Stimulated activated CD8-positive, alpha-beta memory T cell treated with anti-CD3 and anti-CD28 coated beads, Interleukin-15, amount 100 ng/mL, for 48 hours (primary cell): ENCODE measurements around the gene NTF4.
A peak's percentile ranks its signal among the peaks of the same experiment; 100 is the strongest.

ENCODE experiments used
- DNase-seq, 2 donors: peaks; one replicate each; pipeline ENCODE4 v3.0.0-alpha.2; 2020; ENCODE audit warnings: low read depth in 2 of 2

Gene NTF4, protein sequence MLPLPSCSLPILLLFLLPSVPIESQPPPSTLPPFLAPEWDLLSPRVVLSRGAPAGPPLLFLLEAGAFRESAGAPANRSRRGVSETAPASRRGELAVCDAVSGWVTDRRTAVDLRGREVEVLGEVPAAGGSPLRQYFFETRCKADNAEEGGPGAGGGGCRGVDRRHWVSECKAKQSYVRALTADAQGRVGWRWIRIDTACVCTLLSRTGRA

DNA sequence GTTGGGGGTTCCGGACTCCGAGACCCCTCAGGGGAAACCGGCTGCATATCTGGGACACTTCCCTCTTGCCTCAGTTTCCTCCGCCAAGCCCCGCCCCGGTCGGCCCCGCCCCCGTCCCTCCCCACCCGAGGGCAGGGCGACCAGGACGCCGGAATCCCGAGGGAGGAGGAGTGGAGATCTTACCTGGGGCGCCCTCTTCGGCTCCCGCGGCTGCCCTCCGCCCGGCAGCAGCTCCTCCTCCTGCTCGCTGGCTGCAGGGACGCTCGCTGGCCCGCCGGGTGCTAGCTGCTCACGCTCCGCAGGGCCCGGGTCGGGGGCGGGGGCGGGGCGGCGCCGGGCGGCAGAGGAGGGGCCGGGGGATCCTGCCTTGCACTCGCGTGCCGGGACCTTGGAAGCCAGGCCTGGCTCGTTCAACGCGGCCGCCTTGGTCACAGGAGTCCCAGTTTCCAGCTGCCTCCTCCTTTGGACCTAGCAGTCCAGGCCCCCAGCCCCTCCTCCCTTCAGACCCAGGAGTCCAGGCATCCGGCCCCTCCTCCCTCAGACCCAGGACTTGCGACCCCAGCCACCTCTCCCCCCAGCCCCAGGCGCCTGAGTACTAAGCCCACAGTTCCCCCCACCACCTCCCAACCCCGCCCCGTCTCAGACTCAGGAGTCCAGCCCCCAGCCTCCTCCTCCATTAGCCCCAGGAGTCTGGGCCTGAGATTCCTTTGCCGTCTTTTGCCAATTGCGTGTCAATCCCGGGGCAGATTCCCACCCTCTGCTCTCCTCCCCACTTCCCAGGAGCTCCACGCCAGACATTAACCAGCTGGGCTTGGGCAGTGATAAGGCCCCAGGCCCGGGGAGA, at the start of gene NTF4:
Gene NTF4, minus strand, starts transcription at position 51 of the 844 bp plus-strand sequence. CDS start 2,821 bp downstream, outside the sequence.
- no peak for DNase-seq

DNA sequence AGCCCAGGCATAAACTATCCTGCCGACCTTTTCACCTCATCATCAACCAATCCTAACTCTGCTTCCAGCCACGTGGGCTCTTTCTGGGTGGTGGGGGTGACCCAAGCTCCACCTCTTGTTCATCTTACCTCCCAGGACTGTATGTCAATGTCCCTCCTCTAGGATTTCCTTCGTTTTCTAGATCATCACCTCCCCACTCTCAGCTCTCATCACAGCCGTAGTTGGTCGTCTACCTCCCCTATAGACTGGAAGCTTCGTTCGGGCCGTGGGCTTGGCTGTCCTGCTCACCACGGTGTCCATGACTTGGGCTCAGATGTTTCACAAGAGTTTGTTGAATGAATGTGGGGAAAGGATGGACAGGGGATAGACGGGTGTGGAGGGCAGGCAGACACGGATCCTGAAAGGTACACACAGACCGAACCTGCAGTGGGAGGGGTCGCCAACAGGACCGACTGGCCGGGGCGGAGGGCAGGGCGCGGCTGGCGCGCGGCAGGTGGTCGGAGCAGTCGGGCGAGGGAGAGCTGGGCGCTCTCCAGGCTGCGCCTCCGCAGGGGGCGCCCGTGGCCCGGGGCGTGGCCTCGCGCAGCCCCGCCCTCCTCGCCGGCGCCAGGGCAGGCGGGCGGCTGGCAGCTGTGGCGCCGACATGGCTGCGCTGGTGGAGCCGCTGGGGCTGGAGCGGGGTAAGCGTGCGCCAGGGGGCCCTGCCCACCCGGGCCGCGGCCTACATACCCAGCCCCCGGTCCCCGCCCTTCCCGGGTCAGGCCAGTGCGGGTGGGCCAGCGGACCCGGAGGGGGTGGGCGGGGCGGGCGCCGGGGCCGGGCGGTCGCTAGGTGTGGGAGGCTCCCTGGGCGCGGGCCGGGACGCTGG, 49.4 kb upstream of the NTF4 start, which contains the start of gene LIN7B:
Gene LIN7B, plus strand, starts transcription at position 609 of the 868 bp plus-strand sequence. Its CDS starts 35 bp downstream, at position 644.
- peak; percentile 62 to 67 for DNase-seq

DNA sequence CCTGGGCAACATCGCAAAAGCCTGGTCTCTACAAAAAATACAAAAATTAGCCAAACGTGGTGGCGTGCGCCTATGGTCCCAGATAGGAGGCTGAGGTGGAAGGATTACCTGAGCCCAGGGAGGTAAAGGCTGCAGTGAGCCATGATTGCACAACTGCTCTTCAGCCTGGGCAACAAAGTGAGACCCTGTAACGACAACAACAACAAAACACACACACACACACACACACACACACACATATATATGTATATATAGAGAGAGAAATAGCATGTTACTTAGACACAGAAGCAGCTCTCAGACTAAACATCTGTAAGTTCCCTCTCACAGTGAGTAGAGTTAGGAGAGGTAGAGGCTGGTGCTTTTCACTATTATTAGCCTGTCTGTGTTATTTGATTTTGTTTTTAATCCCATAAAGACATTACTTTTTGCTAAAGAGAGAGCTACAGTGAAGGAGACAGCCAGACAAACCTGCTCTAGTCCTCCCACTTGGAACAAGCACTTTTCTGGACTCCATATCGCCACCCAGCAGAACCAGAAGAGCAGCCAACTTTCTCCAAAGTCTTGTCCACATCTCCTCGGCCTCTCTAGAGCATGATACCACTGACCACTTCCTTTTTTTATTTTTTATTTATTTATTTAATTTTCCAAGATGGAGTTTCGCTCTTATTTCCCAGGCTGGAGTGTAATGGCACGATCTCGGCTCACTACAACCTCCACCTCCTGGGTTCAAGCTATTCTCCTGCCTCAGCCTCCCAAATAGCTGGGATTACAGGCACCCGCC, 46.8 kb upstream of the NTF4 start:
- no peak for DNase-seq

DNA sequence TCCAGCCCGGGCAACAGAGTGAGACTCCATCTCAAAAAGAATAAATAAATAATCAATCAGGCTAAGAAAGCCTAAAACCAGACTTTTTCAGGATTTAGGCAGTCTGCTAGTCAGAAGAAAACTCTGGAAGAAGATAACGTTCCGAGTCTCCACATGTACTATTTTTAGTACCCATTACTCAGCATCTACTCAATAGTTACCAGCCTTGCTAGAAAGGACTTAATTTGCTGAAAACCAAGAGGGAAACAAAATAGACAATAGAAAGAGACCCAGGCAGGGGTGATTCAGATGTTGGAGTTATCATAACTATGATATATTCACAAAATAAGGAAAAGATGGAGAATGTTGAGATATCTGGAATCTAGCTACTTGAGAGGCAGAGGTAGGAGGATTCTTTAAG, 45.9 kb upstream of the NTF4 start:
- DNase-seq = no peak

DNA sequence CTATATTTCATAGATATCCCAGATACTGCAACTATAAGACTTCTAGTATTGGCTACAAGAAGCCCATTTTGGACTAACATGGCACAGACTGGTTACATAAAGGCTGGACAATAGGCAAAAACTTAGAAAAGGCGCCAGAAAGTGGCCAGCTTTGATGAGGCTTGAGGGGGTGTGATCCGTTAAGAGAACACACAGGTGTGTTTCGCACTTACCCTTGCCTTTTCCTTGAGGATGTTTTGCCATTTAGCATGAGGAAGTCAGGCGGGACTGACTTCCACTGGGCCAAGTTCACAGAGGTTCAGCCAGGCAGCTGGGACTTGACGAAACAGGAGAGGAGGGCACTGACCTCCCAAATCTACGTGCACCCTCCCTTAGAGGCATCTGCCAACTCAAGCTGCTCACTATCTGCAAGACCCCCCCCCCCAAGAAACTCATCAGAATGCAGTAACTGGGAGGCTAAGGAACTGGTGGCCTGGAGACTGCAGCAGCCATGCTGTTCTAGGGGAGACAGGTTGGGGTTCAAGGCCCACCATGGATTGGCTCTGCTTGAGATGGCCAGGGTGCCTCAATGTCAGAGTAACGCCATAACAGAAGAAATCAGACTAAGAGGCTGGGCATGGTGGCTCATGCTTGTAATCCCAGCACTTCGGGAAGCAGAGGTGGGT, 45.1 kb upstream of the NTF4 start:
- no peak for DNase-seq

DNA sequence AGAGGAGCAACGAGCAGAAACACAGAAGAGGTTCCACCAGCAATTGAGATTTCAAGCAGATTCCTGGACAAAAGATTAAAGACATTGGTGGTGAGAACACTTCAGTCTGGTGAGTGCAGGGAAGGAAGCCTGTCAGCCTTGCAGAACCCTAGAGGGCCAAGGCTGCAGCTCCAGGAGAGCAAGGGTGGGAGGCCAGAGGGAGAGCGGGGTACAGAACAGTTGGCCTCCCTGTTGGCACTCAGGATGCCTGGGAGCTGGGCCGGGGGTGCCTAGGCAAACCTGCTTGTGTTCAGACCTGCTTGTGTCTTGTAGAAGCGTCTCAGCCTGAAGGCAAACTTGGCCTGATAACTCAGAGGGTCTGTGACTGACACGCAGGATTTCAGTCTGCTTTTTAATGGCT, 44.4 kb upstream of the NTF4 start:
- DNase-seq = no peak

DNA sequence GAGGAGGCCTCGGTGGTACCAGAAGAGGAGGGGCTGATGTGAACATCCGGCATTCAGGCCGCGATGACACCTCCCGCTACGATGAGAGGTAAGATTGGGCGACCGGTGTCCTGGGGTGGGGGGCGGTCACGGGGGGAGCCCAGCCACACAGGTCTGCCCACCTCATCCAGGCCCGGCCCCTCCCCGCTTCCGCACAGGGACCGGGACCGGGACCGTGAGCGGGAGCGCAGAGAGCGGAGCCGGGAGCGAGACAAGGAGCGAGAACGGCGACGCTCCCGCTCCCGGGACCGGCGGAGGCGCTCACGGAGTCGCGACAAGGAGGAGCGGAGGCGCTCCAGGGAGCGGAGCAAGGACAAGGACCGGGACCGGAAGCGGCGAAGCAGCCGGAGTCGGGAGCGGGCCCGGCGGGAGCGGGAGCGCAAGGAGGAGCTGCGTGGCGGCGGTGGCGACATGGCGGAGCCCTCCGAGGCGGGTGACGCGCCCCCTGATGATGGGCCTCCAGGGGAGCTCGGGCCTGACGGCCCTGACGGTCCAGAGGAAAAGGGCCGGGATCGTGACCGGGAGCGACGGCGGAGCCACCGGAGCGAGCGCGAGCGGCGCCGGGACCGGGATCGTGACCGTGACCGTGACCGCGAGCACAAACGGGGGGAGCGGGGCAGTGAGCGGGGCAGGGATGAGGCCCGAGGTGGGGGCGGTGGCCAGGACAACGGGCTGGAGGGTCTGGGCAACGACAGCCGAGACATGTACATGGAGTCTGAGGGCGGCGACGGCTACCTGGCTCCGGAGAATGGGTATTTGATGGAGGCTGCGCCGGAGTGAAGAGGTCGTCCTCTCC, 43.2 kb upstream of the NTF4 start:
- no peak for DNase-seq

DNA sequence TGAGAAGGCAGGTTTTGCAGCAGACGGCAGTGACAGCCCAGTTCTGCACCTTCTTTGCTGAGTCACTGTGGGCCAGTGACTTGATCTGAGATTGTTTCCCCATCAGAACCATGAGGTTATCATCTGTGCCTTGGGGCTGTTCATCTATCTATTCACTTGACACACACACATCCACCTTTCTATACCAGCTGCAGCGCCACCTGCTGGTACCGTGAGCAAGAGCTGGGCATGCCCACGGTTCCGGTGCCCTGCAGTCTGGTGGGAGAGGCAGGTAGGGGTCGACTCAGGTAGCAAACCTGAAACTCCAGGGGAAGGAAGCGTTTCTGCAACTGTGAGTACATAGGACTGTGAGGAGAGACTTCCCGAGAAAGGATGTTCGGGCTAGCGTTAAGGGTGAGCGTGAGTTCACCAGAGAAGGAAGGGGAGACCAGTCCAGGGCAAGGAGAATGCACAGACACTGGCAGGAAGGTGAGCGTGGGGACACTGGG, 42.1 kb upstream of the NTF4 start:
- DNase-seq = peak; percentile 34 to 37

DNA sequence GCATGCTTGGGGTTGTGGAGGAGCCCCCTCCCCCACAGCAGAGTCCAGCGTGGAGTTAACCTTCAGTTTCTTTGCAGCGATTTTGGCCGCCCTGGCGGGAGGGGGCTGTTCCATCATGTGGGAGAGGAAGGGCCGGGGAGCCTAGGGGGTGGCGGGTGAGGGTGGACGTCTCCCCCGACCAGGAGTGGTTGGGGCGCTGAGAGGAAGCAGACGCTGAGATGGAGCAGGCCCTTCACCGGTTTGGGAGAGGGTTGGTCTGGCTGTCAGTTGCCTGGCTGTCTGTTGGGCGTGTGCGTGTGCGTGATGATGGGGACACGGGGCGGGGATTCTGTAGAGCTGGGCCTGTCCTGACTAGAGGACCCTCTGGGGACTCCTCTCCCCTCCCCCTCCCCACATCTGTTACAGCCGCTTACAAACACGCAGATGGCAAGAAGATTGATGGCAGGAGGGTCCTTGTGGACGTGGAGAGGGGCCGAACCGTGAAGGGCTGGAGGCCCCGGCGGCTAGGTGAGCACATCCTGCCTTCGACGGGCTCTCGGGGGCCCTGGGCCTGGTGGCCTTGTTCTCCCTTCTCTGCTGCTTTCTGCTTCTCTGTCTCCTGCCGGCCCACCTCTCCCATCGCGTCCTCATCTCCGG, 39.7 kb upstream of the NTF4 start:
- DNase-seq = no peak

DNA sequence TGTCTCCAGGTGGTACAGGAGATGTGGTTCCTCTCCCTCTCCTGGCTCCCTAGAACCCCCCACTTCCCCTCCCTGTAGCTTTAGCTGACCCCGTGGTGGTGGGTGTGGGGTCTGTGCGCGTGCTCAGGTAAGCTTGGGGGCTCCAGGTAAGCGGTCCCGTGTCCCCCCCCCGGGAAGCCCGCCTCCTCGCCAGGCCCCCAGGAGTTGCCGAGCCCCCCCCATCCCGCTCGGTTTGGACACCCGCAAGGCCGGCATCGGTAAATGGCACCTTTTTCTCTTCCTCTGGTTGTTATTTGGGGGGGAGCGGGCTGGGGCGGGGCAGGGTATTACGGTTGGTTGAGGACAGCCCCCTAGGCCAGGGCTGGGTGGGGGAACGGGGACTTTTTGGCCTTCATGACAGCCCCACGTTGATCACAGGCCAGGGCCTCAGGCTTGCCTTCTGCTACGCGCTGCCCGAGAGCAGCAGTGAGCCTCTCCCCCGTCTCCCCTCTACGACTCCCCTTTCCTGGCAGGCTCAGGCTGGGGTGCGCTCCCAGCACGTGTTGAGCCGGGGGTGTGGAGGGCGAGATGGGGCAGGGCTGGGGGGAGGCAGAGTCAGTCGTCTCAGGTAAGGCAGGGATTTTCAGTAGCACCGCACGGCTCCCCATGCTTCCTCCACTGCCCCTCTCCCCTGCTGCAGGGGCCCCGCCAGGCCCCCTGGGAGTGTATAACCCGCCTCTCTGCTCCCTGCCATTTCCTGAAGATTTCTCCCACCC, 38.9 kb upstream of the NTF4 start:
- DNase-seq = no peak

DNA sequence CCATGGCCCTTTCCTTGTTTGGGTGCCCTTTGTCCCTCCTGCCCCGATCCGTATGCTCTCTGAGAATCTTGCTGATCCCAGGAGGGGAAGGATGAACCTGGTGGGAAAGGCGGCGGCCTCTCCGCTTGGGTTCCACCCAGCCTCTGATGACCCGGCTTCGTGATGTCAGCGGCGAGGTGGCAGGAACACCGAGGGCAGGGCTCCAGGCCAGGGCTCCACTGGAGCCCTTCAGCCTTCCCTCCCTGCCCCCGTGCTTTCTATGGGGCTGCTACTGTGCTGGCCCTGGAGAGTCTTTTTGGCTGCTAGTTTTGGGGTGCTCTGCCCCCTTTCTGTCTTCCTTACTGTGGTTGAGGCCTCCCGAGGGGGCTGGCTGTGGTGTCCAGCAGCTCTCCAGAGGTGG, 37.7 kb upstream of the NTF4 start:
- DNase-seq = no peak

DNA sequence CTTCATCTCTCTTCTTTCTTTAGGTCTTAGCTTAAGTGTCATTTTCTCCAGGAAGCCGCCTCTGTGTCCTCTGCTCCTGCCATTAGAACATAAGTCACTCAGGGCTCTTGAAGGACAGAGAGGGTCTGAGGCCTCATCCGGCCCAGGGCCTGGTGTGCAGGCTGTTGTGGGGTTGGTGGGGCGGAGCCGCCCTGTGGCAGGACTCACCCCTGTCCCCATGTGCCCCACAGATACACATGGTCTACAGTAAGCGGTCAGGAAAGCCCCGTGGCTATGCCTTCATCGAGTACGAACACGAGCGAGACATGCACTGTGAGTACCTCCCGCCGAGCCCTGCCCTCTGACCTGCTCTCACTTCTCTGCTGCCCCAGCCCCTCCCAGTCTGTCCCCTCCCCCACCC, 36.5 kb upstream of the NTF4 start:
- DNase-seq = no peak

DNA sequence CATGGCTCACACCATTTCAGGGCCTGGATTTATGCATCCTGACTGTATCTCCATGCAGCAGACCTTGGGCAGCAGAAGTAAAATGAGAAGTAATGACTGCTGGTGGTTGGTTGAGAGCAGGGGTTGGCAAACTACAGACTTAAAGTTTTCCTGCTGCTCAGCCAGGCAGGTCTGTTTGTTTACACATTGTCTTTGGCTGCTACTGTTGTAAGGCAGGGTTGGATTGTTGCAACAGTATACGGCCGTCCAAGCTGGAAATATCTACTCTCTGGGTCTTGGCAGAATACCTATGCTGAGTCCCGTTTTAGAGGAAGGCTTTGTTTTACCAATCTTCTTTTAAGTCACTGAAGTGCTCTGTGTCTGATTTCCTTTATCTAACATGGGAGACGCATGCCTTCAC, 34.2 kb upstream of the NTF4 start:
- no peak for DNase-seq

DNA sequence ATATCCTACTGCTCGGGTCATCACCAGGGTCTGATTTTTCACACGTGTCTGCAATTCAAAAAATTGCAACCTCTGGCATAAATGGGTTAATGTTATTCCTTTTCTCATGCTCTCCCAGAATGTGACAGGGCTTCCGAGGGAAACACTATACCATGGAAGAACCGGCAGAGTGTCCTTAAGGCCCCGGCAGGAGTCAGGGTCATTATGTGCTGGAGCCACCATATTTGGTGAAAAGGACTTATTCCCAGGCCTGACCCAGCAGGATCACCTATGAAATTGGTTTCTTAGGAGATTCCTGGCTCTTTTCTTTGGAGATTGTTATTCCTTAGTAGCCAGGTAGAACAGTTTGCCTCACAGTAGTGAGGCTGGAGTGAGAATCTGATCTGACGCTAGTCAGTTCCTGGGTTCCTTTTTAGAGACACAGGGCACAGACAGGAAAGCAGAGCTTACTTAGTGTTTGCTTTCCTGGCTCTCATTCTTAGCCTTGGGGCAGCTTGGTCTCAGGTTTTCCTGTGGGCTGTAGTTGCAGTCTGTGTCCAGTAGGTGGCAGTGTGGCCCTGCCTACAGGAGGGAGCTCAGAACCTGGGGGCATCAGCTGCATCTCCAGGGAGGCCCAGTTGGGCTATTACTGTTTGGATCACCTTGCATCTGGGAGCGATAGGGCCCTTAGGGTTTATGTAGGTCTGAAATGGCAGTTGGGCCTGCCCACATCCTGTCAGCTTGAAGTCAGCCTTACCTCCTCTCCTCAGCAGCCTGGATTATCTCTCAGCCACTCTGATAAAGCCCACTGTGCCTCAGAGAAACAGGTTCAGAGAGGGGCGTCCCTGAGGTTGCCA, 33.1 kb upstream of the NTF4 start:
- peak; percentile 35 to 52 for DNase-seq

DNA sequence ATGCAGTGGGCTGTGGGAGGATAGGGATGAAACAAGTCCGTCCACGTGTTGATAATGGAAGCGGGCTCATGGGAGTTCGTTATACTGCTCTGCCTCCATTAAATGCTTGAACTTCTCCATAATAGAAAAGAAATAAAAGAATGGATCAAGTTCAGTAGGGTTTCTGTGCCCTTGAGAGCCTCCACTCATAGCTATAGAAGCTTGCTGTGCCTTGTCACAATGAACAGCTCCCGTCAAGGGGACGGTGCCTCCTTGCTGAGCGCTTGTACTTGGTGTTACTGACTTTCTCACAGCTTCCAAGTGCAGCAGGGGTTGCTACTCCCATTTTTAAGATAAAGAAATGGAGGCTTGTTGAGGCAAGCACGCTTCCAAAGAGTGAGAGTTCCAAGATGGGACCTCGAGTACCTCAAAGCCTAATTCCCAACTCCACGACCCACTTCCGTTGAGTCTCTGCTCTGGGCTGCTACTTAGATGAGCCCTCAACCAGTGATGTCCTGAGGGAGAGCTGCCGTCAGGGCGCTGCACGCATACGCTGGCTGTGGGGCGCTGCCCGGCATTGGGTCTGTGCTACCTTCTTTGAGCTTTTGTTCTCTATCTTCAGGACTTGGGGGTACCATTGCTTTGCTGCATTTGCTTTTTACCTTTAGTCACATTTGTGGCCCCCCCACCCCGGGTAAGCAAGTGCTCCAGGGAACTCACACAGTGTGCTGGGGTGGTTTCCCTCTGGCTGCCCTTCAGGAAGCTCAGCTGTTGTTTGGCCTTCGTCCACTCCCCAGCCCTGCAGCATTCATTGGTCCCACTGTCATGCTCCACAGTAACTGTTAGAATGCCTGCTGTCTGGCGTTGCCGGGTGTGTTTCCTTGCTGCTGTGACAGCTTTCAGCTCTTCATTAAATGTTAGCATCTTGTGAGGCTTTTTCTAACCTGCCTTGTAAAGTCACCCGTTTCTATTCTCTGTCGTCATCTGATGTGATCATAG, 30.2 kb upstream of the NTF4 start:
- no peak for DNase-seq

DNA sequence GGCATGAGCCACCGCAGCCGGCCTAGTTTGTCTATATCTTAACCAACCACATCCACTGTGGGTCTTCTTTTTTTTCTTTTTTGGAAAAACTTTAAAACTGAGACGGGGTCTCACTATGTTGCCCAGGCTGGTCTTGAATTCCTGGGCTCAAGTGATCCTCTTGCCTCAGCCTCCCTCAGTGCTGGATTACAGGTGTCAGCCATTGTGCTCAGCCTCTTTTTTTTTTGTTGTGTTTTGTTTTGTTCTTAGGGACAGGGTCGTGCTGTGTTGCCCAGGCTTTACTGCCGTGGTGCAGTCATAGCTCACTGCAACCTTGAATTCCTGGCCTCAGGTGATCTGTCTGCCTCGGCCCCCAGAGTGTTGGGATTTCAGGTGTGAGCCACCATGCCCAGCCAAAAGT, 28.1 kb upstream of the NTF4 start:
- DNase-seq = no peak
